ENCODE measurements around the gene ARHGAP22. TPM values are rescaled to one million over a fixed set of nuclear protein-coding genes. Genes with fewer than 3 reads are reported as not detected.

ARHGAP22 gene
- total and polyA plus RNA-seq, 4 donors = 0.23 to 2.3 (median 0.54) TPM

DNA sequence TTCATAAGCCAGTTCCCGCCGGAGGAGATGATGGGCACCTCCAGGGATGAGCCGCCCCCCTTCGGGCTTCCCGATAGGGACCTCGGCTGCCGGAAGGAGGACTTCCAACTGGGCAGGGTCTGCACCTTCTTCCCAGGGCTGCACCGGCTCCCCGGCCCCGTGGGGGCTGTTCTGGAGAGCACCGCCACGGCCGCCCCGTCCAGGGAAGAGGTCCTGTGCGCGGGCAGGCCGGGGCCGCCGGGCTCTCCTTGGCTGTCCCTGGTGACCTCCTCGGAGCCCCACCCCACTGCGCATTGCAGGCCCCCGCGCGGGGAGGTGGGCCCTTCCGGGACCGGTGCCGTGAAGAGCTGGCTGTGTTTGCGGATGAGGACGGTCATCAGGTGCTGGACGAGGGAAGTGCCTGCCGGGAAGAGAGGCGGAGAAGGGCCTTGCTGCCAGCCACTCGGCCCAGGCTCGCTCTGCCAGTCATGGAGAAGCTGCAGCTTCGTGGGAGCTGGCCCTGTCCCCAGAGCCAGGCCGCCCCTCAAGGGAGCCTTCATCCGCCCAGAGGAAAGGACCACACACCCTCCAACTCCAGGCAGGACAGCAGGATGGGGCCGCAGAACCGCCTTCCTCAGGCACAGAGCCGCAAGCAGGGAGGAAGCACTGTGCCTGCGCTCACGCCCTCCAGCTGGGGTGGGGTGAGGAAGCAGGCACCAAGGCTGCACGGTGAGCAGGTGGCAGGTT, 154.0 kb downstream of the ARHGAP22 start:
- no peak overlapping the region for H3K4me3 ChIP-seq (ENCODE audit: low read depth in 1 of 3, low read length in 3 of 3)
- H3K27ac ChIP-seq (ENCODE audit: low read depth in 1 of 2, low read length in 2 of 2) = no peak overlapping the region
- no peak for TF ChIP-seq FOXA1 (IDR thresholded peaks at IDR 0.05)
- TF ChIP-seq SP1 (IDR thresholded peaks at IDR 0.05) = no peak
- TF ChIP-seq TAF1 (conservative IDR thresholded peaks at IDR 0.05) = no peak
- TF ChIP-seq RAD21 (IDR thresholded peaks at IDR 0.05) = no peak
- TF ChIP-seq, protein P1, sequence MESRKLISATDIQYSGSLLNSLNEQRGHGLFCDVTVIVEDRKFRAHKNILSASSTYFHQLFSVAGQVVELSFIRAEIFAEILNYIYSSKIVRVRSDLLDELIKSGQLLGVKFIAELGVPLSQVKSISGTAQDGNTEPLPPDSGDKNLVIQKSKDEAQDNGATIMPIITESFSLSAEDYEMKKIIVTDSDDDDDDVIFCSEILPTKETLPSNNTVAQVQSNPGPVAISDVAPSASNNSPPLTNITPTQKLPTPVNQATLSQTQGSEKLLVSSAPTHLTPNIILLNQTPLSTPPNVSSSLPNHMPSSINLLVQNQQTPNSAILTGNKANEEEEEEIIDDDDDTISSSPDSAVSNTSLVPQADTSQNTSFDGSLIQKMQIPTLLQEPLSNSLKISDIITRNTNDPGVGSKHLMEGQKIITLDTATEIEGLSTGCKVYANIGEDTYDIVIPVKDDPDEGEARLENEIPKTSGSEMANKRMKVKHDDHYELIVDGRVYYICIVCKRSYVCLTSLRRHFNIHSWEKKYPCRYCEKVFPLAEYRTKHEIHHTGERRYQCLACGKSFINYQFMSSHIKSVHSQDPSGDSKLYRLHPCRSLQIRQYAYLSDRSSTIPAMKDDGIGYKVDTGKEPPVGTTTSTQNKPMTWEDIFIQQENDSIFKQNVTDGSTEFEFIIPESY (IDR thresholded peaks at IDR 0.05) = no peak
- TF ChIP-seq HNF4G (IDR thresholded peaks at IDR 0.05) = no peak
- TF ChIP-seq, protein P2, sequence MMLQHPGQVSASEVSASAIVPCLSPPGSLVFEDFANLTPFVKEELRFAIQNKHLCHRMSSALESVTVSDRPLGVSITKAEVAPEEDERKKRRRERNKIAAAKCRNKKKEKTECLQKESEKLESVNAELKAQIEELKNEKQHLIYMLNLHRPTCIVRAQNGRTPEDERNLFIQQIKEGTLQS (IDR thresholded peaks at IDR 0.05) = no peak
- TF ChIP-seq, protein P3, sequence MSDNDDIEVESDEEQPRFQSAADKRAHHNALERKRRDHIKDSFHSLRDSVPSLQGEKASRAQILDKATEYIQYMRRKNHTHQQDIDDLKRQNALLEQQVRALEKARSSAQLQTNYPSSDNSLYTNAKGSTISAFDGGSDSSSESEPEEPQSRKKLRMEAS (IDR thresholded peaks at IDR 0.05) = no peak
- TF ChIP-seq, protein P4, sequence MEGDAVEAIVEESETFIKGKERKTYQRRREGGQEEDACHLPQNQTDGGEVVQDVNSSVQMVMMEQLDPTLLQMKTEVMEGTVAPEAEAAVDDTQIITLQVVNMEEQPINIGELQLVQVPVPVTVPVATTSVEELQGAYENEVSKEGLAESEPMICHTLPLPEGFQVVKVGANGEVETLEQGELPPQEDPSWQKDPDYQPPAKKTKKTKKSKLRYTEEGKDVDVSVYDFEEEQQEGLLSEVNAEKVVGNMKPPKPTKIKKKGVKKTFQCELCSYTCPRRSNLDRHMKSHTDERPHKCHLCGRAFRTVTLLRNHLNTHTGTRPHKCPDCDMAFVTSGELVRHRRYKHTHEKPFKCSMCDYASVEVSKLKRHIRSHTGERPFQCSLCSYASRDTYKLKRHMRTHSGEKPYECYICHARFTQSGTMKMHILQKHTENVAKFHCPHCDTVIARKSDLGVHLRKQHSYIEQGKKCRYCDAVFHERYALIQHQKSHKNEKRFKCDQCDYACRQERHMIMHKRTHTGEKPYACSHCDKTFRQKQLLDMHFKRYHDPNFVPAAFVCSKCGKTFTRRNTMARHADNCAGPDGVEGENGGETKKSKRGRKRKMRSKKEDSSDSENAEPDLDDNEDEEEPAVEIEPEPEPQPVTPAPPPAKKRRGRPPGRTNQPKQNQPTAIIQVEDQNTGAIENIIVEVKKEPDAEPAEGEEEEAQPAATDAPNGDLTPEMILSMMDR (IDR thresholded peaks at IDR 0.05; ENCODE audit: low read depth, low read length, missing input control) = no peak
- no peak for TF ChIP-seq HNF4A (conservative IDR thresholded peaks at IDR 0.05)
- TF ChIP-seq JUND (IDR thresholded peaks at IDR 0.05) = no peak
- TF ChIP-seq YY1 (IDR thresholded peaks at IDR 0.05) = no peak
- no peak for TF ChIP-seq FOXA2 (IDR thresholded peaks at IDR 0.05)
- TF ChIP-seq RXRA (IDR thresholded peaks at IDR 0.05) = no peak
- TF ChIP-seq, protein P5, sequence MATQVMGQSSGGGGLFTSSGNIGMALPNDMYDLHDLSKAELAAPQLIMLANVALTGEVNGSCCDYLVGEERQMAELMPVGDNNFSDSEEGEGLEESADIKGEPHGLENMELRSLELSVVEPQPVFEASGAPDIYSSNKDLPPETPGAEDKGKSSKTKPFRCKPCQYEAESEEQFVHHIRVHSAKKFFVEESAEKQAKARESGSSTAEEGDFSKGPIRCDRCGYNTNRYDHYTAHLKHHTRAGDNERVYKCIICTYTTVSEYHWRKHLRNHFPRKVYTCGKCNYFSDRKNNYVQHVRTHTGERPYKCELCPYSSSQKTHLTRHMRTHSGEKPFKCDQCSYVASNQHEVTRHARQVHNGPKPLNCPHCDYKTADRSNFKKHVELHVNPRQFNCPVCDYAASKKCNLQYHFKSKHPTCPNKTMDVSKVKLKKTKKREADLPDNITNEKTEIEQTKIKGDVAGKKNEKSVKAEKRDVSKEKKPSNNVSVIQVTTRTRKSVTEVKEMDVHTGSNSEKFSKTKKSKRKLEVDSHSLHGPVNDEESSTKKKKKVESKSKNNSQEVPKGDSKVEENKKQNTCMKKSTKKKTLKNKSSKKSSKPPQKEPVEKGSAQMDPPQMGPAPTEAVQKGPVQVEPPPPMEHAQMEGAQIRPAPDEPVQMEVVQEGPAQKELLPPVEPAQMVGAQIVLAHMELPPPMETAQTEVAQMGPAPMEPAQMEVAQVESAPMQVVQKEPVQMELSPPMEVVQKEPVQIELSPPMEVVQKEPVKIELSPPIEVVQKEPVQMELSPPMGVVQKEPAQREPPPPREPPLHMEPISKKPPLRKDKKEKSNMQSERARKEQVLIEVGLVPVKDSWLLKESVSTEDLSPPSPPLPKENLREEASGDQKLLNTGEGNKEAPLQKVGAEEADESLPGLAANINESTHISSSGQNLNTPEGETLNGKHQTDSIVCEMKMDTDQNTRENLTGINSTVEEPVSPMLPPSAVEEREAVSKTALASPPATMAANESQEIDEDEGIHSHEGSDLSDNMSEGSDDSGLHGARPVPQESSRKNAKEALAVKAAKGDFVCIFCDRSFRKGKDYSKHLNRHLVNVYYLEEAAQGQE (IDR thresholded peaks at IDR 0.05) = no peak
- no peak for TF ChIP-seq NR2F2 (IDR thresholded peaks at IDR 0.05)
- no peak for TF ChIP-seq GABPA (IDR thresholded peaks at IDR 0.05 in 1 of 2, conservative IDR thresholded peaks at IDR 0.05 in 1 of 2)
- TF ChIP-seq EGR1 (IDR thresholded peaks at IDR 0.05; ENCODE audit: low read depth in 2 of 2) = no peak
- no peak for DNase-seq (ENCODE audit: low spot score)
- H3K9ac ChIP-seq (ENCODE audit: low read depth in 1 of 2, low read length in 2 of 2) = no peak overlapping the region
- no peaks in the 10 kb centered on the region for H3K36me3 ChIP-seq (ENCODE audit: control insufficient read depth in 4 of 4, insufficient read depth in 3 of 4, low read depth in 1 of 4, low read length in 3 of 4)
- no peaks in the 10 kb centered on the region for H3K4me1 ChIP-seq (ENCODE audit: control insufficient read depth in 4 of 4, insufficient read depth in 4 of 4, low read length in 3 of 4)
- WGBS = 94% methylated on average over 43 of the region's 43 CpGs
- no peaks in the 10 kb centered on the region for H3K27me3 ChIP-seq (ENCODE audit: control insufficient read depth in 4 of 4, insufficient read depth in 4 of 4, low read length in 3 of 4)
- H3K9me3 ChIP-seq (ENCODE audit: control insufficient read depth in 4 of 4, low read length in 3 of 4) = no peaks in the 10 kb centered on the region
